Astrocyte (in vitro differentiated cells and primary cell): Measurements from ENCODE around the gene NPTXR. TPM values are rescaled to one million over a fixed set of nuclear protein-coding genes. Genes with fewer than 3 reads are reported as not detected.

ENCODE experiments used
- DNase-seq: peaks from one replicate; pipeline ENCODE4 v3.0.0-alpha.2; 2010; ENCODE audit warnings: low read depth
- FAIRE-seq: peaks from 2 replicates; lab custom pipeline; 2011; peaks lifted over from hg19 to GRCh38; lab: Jason Lieb, UNC
- H2AFZ ChIP-seq: 2 replicates; pipeline ENCODE4 v1.6.0; 2012; ENCODE audit warnings: low read depth, low read length, inconsistent platforms
- H3K27ac ChIP-seq: 2 replicates; pipeline ENCODE4 v1.5.1; 2011; ENCODE audit warnings: low read depth, low read length, inconsistent platforms
- H3K27me3 ChIP-seq: 2 replicates; pipeline ENCODE4 v1.6.0; 2011; ENCODE audit warnings: low read length, inconsistent platforms; ENCODE audit not compliant: insufficient read depth
- H3K36me3 ChIP-seq: 2 replicates; pipeline ENCODE4 v1.5.1; 2011; ENCODE audit warnings: low read length, inconsistent platforms; ENCODE audit not compliant: insufficient read depth
- H3K4me1 ChIP-seq: 2 replicates; pipeline ENCODE4 v1.5.1; 2011; ENCODE audit warnings: low read length, inconsistent platforms; ENCODE audit not compliant: insufficient read depth
- H3K4me2 ChIP-seq: 2 replicates; pipeline ENCODE4 v1.6.0; 2012; ENCODE audit warnings: low read length, inconsistent platforms
- H3K4me3 ChIP-seq: 2 replicates; pipeline ENCODE4 v1.5.1; 2011; ENCODE audit warnings: low read depth, mild to moderate bottlenecking, low read length, inconsistent platforms; ENCODE audit not compliant: insufficient read depth
- H3K79me2 ChIP-seq: 2 replicates; pipeline ENCODE4 v1.6.0; 2012; ENCODE audit warnings: mild to moderate bottlenecking, low read length, inconsistent platforms; ENCODE audit not compliant: insufficient read depth
- H3K9ac ChIP-seq: 2 replicates; pipeline ENCODE4 v1.6.0; 2012; ENCODE audit warnings: mild to moderate bottlenecking, low read length, inconsistent platforms
- H3K9me3 ChIP-seq: 2 replicates; pipeline ENCODE4 v1.5.1; 2012; ENCODE audit warnings: low read depth, mild to moderate bottlenecking, low read length, inconsistent platforms; ENCODE audit not compliant: insufficient read depth
- H4K20me1 ChIP-seq: 2 replicates; pipeline ENCODE4 v1.6.0; 2012; ENCODE audit warnings: low read length, inconsistent platforms; ENCODE audit not compliant: insufficient read depth
- H3K27ac Mint-ChIP-seq: one replicate; pipeline ENCODE4 v1.8.0; 2021; ENCODE audit warnings: mild to moderate bottlenecking, mixed read lengths; ENCODE audit not compliant: unreplicated experiment
- H3K27me3 Mint-ChIP-seq: one replicate; pipeline ENCODE4 v1.8.0; 2021; ENCODE audit warnings: low read depth, mixed read lengths; ENCODE audit not compliant: unreplicated experiment
- H3K36me3 Mint-ChIP-seq: one replicate; pipeline ENCODE4 v1.8.0; 2021; ENCODE audit warnings: low read depth, mixed read lengths; ENCODE audit not compliant: unreplicated experiment
- H3K4me1 Mint-ChIP-seq: one replicate; pipeline ENCODE4 v1.8.0; 2021; ENCODE audit warnings: low read depth, mixed read lengths; ENCODE audit not compliant: unreplicated experiment
- H3K4me3 Mint-ChIP-seq: one replicate; pipeline ENCODE4 v1.8.0; 2021; ENCODE audit warnings: mild to moderate bottlenecking, moderate library complexity, mixed read lengths; ENCODE audit not compliant: unreplicated experiment
- H3K9me3 Mint-ChIP-seq: one replicate; pipeline ENCODE4 v1.8.0; 2021; ENCODE audit warnings: mild to moderate bottlenecking, mixed read lengths; ENCODE audit not compliant: unreplicated experiment
- EZH2 ChIP-seq: IDR thresholded peaks from 2 replicates; pipeline ENCODE4 v1.6.1; 2012; ENCODE audit warnings: mild to moderate bottlenecking, low read length, inconsistent platforms; ENCODE audit not compliant: insufficient read depth
- total RNA-seq: library from RNA; stranded (reverse); gene quantifications from 2 replicates; pipeline ENCODE4 v1.2.1, GENCODE V29; 2021
- TF ChIP-seq, protein P1 (sequence below): IDR thresholded peaks from 2 replicates; pipeline ENCODE4 v1.5.1; 2011; ENCODE audit warnings: low read depth, mild to moderate bottlenecking, inconsistent platforms, low read length, moderate library complexity; ENCODE audit not compliant: insufficient read depth

Gene NPTXR
- total RNA-seq, 1 donor from 2014 or later: 5.4 TPM

DNA sequence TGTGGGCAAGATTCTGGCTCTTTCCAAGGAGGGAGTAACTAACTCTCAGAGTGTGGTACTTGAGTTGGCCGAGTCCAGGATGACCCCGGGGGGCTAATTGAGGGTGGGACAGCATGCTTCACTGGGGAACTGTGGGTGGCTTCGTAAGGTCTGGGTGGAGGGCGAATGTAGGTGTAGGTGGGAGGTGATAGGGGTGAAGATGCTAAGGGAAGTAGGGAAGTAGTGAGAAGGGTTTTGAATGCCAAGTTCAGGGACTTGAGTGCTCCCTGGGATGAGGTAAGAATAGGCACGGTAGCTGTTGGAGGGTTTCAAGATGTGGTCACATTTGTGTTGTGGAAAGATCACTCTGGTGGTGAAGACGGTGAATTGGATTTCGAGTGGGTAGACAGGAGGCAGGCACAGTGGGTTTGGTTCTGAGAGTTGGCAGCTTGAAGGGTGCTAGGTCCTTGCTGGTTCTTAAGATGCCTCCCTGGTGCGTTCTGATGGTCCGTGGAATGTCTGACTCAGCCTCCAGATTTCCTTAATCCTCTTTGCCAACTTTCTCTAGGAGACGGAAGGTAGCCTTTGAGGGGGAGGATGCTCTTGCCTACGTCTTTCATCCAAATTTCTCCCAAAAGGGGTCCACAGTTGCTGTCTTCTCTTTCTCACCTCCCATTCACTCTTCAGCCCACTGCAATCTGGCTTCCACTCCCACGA, 47.4 kb downstream of the NPTXR start:
- DNase-seq (peak; percentile 21), FAIRE-seq (no peak)
- Histone ChIP-seq H3K27ac (no peak overlapping the region), H3K4me1 (peaks cover 7% of the 10 kb centered on the region), H3K27me3 (peaks cover 4% of the 10 kb centered on the region), H3K9ac (no peak overlapping the region), H3K4me2 (no peak overlapping the region), H4K20me1 (no peaks in the 10 kb centered on the region), H3K36me3 (no peaks in the 10 kb centered on the region), H3K4me3 (no peak overlapping the region), H3K79me2 (peaks cover 8% of the 10 kb centered on the region), H2AFZ (no peak overlapping the region), H3K9me3 (no peaks in the 10 kb centered on the region)
- Mint-ChIP-seq H3K4me1 (peaks cover 7% of the 10 kb centered on the region), H3K36me3 (peaks cover 2% of the 10 kb centered on the region), H3K9me3 (peaks cover 4% of the 10 kb centered on the region), H3K4me3 (no peak overlapping the region), H3K27ac (no peak overlapping the region), H3K27me3 (peaks cover 18% of the 10 kb centered on the region)
- TF ChIP-seq EZH2: no peak
- TF ChIP-seq, protein P1, sequence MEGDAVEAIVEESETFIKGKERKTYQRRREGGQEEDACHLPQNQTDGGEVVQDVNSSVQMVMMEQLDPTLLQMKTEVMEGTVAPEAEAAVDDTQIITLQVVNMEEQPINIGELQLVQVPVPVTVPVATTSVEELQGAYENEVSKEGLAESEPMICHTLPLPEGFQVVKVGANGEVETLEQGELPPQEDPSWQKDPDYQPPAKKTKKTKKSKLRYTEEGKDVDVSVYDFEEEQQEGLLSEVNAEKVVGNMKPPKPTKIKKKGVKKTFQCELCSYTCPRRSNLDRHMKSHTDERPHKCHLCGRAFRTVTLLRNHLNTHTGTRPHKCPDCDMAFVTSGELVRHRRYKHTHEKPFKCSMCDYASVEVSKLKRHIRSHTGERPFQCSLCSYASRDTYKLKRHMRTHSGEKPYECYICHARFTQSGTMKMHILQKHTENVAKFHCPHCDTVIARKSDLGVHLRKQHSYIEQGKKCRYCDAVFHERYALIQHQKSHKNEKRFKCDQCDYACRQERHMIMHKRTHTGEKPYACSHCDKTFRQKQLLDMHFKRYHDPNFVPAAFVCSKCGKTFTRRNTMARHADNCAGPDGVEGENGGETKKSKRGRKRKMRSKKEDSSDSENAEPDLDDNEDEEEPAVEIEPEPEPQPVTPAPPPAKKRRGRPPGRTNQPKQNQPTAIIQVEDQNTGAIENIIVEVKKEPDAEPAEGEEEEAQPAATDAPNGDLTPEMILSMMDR: no peak

DNA sequence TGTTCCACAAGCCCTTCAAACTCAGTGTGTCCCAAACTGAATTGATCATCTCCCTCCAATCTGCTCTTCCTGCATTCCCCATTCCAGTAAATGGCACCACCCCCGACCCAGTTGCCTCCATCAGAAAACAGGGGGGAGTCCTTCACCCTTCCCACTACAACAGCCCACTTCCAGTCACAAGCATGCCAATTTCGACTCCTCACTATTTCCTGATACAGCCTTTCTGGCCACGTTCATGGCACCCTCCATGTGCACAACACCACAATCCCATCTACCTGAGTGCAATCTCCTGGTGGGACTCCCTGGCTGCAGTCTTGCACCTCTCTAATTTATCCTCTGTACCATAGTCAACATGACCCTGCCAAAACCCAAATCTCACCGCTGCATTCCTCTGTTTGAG, 48.3 kb downstream of the NPTXR start:
- Histone ChIP-seq H3K4me2 (no peak overlapping the region), H3K4me3 (no peak overlapping the region), H3K79me2 (peaks cover 8% of the 10 kb centered on the region), H3K27ac (no peak overlapping the region), H3K36me3 (peaks cover 2% of the 10 kb centered on the region), H3K4me1 (peaks cover 7% of the 10 kb centered on the region), H3K9me3 (no peaks in the 10 kb centered on the region), H3K9ac (no peak overlapping the region), H3K27me3 (peaks cover 4% of the 10 kb centered on the region), H4K20me1 (no peaks in the 10 kb centered on the region), H2AFZ (no peak overlapping the region)
- TF ChIP-seq, protein P1: no peak
- TF ChIP-seq EZH2: no peak
- no peak for FAIRE-seq
- peak overlapping the region; percentile 10 for H3K27ac Mint-ChIP-seq
- peak overlapping the region; percentile 58 for H3K4me3 Mint-ChIP-seq
- H3K36me3 Mint-ChIP-seq: peaks cover 2% of the 10 kb centered on the region
- peaks cover 7% of the 10 kb centered on the region for H3K4me1 Mint-ChIP-seq
- DNase-seq: no peak
- H3K9me3 Mint-ChIP-seq: peaks cover 4% of the 10 kb centered on the region
- peaks cover 14% of the 10 kb centered on the region for H3K27me3 Mint-ChIP-seq
